Activated CD4-positive, alpha-beta memory T cell treated with anti-CD3 and anti-CD28 coated beads for 36 hours (primary cell): ENCODE data around the gene MESP1. TPM values are rescaled to one million over a fixed set of nuclear protein-coding genes. Genes with fewer than 3 reads are reported as not detected.
A peak's percentile ranks its signal among the peaks of the same experiment; 100 is the strongest.
"Not testable (repeated sequence)": the region's sequence is repeated elsewhere in the genome, so short reads cannot be mapped to it uniquely, and the experiment has no call there.

Source experiments
- CTCF ChIA-PET: fragments of 350-600 bp; sonication (Branson Sonifier 250); formaldehyde crosslinking; loops from one replicate; lab custom pipeline; 2021; ENCODE audit warnings: antibody characterized with exemption, inconsistent platforms; lab: Charles Lee
- POLR2A ChIA-PET: fragments of 350-600 bp; sonication (Branson Sonifier 250); formaldehyde crosslinking; loops from one replicate; lab custom pipeline; 2021; ENCODE audit warnings: antibody characterized with exemption; lab: Charles Lee
- DNase-seq: peaks from one replicate; pipeline ENCODE4 v3.0.0-alpha.2; 2020
- H3K27ac Mint-ChIP-seq: one replicate; pipeline ENCODE4 v1.8.0; 2021; ENCODE audit warnings: mixed read lengths
- H3K27me3 Mint-ChIP-seq: one replicate; pipeline ENCODE4 v1.8.0; 2021; ENCODE audit warnings: mixed read lengths
- H3K36me3 Mint-ChIP-seq: one replicate; pipeline ENCODE4 v1.8.0; 2021; ENCODE audit warnings: mixed read lengths
- H3K4me1 Mint-ChIP-seq: one replicate; pipeline ENCODE4 v1.8.0; 2021; ENCODE audit warnings: low read depth, mixed read lengths
- H3K4me3 Mint-ChIP-seq: one replicate; pipeline ENCODE4 v1.8.0; 2021; ENCODE audit warnings: mild to moderate bottlenecking, mixed read lengths
- H3K9me3 Mint-ChIP-seq: one replicate; pipeline ENCODE4 v1.8.0; 2021; ENCODE audit warnings: mixed read lengths
- intact Hi-C: fragments of 100-400 bp; cut with micrococcal nuclease; formaldehyde crosslinking; loops from one replicate; pipeline ENCODE4 v1.15.1; 2023
- total RNA-seq, 2 experiments: library from RNA; stranded (reverse); gene quantifications; one replicate each; pipeline ENCODE4 v1.2.3, GENCODE V29; 2021

Gene MESP1
- total RNA-seq, 2 experiments from 2014 or later, result 4.6 to 6.7 TPM

- ChIA-PET POLR2A (no interaction called here), CTCF (no interaction called here)
- peaks cover 9% of the 10 kb centered on the region for H3K27me3 Mint-ChIP-seq
- intact Hi-C loops, result no loop called here
- peaks cover 9% of the 10 kb centered on the region for H3K9me3 Mint-ChIP-seq
- H3K4me1 Mint-ChIP-seq, result no peaks in the 10 kb centered on the region
- H3K36me3 Mint-ChIP-seq, result peaks cover 4% of the 10 kb centered on the region
- peak overlapping the region; percentile 14 for H3K27ac Mint-ChIP-seq
- no peak for DNase-seq
- no peak overlapping the region for H3K4me3 Mint-ChIP-seq
Observed at GRCh38 chr15:89787944-89788343, 36.9 kb upstream of the MESP1 start.

GRCh38 chr15:89785774-89786140 lies 34.7 kb upstream of the MESP1 start:
- peaks cover 4% of the 10 kb centered on the region for H3K36me3 Mint-ChIP-seq
- CTCF ChIA-PET, result no interaction called here
- no peak overlapping the region for H3K4me3 Mint-ChIP-seq
- intact Hi-C loops, result no loop called here
- peaks cover 16% of the 10 kb centered on the region for H3K4me1 Mint-ChIP-seq
- peaks cover 10% of the 10 kb centered on the region for H3K27me3 Mint-ChIP-seq
- POLR2A ChIA-PET, result no interaction called here
- H3K9me3 Mint-ChIP-seq, result peaks cover 9% of the 10 kb centered on the region
- H3K27ac Mint-ChIP-seq, result no peak overlapping the region
- no peak for DNase-seq

- H3K4me1 Mint-ChIP-seq, result peaks cover 21% of the 10 kb centered on the region
- H3K36me3 Mint-ChIP-seq, result peaks cover 4% of the 10 kb centered on the region
- no peak overlapping the region for H3K4me3 Mint-ChIP-seq
- peaks cover 8% of the 10 kb centered on the region for H3K27me3 Mint-ChIP-seq
- H3K9me3 Mint-ChIP-seq, result peaks cover 9% of the 10 kb centered on the region
- no peak for DNase-seq
- ChIA-PET POLR2A (no interaction called here), CTCF (no interaction called here)
- intact Hi-C loops, result no loop called here
- H3K27ac Mint-ChIP-seq, result no peak overlapping the region
Observed at GRCh38 chr15:89785064-89785773, 34.2 kb upstream of the MESP1 start.

GRCh38 chr15:89784686-89784960 lies 33.6 kb upstream of the MESP1 start:
- no peak overlapping the region for H3K27ac Mint-ChIP-seq
- peaks cover 9% of the 10 kb centered on the region for H3K9me3 Mint-ChIP-seq
- DNase-seq, result no peak
- no peak overlapping the region for H3K4me3 Mint-ChIP-seq
- H3K36me3 Mint-ChIP-seq, result peaks cover 4% of the 10 kb centered on the region
- H3K4me1 Mint-ChIP-seq, result peaks cover 21% of the 10 kb centered on the region
- ChIA-PET POLR2A (no interaction called here), CTCF (interaction anchor here (1.1 kb wide), 1 partner anchor 87 kb away, joined by 3 read pairs; no protein-coding TSS in a partner anchor)
- H3K27me3 Mint-ChIP-seq, result peaks cover 6% of the 10 kb centered on the region
- intact Hi-C loops, result no loop called here

GRCh38 chr15:89783861-89784685 lies 33.0 kb upstream of the MESP1 start:
- intact Hi-C loops, result no loop called here

GRCh38 chr15:89783111-89783860 lies 32.2 kb upstream of the MESP1 start:
- H3K36me3 Mint-ChIP-seq, result peaks cover 4% of the 10 kb centered on the region
- H3K27me3 Mint-ChIP-seq, result peaks cover 6% of the 10 kb centered on the region
- intact Hi-C loops, result no loop called here

More at GRCh38 chr15:89783861-89784685, 33.0 kb upstream of the MESP1 start:
- CTCF ChIA-PET, result interaction anchor here (0.9 to 1.4 kb wide), 3 partner anchors 23 to 91 kb away, joined by 3 to 4 read pairs (median 3); no protein-coding TSS in a partner anchor
- POLR2A ChIA-PET, result no interaction called here
- H3K4me1 Mint-ChIP-seq, result peaks cover 21% of the 10 kb centered on the region
- H3K4me3 Mint-ChIP-seq, result no peak overlapping the region
- H3K9me3 Mint-ChIP-seq, result peaks cover 9% of the 10 kb centered on the region
- H3K36me3 Mint-ChIP-seq, result peaks cover 4% of the 10 kb centered on the region
- DNase-seq, result no peak
- no peak overlapping the region for H3K27ac Mint-ChIP-seq
- H3K27me3 Mint-ChIP-seq, result peaks cover 6% of the 10 kb centered on the region

GRCh38 chr15:89782619-89782950 lies 31.5 kb upstream of the MESP1 start:
- DNase-seq, H3K9me3 Mint-ChIP-seq, H3K36me3 Mint-ChIP-seq, H3K27me3 Mint-ChIP-seq, H3K4me3 Mint-ChIP-seq, intact Hi-C loops, H3K27ac Mint-ChIP-seq: not testable (repeated sequence)
- CTCF ChIA-PET, result interaction anchor here (1.4 kb wide), 1 partner anchor 92 kb away, joined by 4 read pairs; no protein-coding TSS in a partner anchor
- POLR2A ChIA-PET, result interaction anchor here (0.5 kb wide), 1 partner anchor 181 kb away, joined by 4 read pairs; no protein-coding TSS in a partner anchor
- H3K4me1 Mint-ChIP-seq, result peaks cover 21% of the 10 kb centered on the region

More at GRCh38 chr15:89783111-89783860, 32.2 kb upstream of the MESP1 start:
- Mint-ChIP-seq H3K4me1 (peaks cover 21% of the 10 kb centered on the region), H3K27ac (no peak overlapping the region), H3K9me3 (peaks cover 7% of the 10 kb centered on the region), H3K4me3 (no peak overlapping the region)
- ChIA-PET CTCF (interaction anchor here (0.9 to 1.4 kb wide), 3 partner anchors 22 to 92 kb away, joined by 3 to 4 read pairs (median 3); no protein-coding TSS in a partner anchor), POLR2A (interaction anchor here (0.5 kb wide), 1 partner anchor 182 kb away, joined by 4 read pairs; no protein-coding TSS in a partner anchor)
- no peak for DNase-seq

GRCh38 chr15:89781891-89782618 lies 31.0 kb upstream of the MESP1 start:
- peak; percentile 54 for DNase-seq
- ChIA-PET CTCF (interaction anchor here (1.7 to 2.0 kb wide), 2 partner anchors 21 to 93 kb away, joined by 9 to 12 read pairs; no protein-coding TSS in a partner anchor), POLR2A (interaction anchor here (0.6 kb wide), 1 partner anchor 9 kb away, joined by 3 read pairs; no protein-coding TSS in a partner anchor)
- peaks cover 11% of the 10 kb centered on the region for H3K27me3 Mint-ChIP-seq
- no peak overlapping the region for H3K27ac Mint-ChIP-seq
- intact Hi-C loops, result no loop called here
- peaks cover 21% of the 10 kb centered on the region for H3K4me1 Mint-ChIP-seq
- no peaks in the 10 kb centered on the region for H3K9me3 Mint-ChIP-seq
- no peak overlapping the region for H3K4me3 Mint-ChIP-seq
- no peaks in the 10 kb centered on the region for H3K36me3 Mint-ChIP-seq

- H3K9me3 Mint-ChIP-seq, result no peaks in the 10 kb centered on the region
- no peaks in the 10 kb centered on the region for H3K36me3 Mint-ChIP-seq
- POLR2A ChIA-PET, result interaction anchor here (0.8 kb wide), 1 partner anchor 20 kb away, joined by 4 read pairs; no protein-coding TSS in a partner anchor
- H3K4me1 Mint-ChIP-seq, result peaks cover 21% of the 10 kb centered on the region
- peak; percentile 66 for DNase-seq
- CTCF ChIA-PET, result interaction anchor here (0.8 to 2.0 kb wide), 4 partner anchors 12 to 94 kb away, joined by 3 to 12 read pairs (median 6); no protein-coding TSS in a partner anchor
- H3K4me3 Mint-ChIP-seq, result no peak overlapping the region
- intact Hi-C loops, result no loop called here
- H3K27me3 Mint-ChIP-seq, result peaks cover 15% of the 10 kb centered on the region
- peak overlapping the region; percentile 47 for H3K27ac Mint-ChIP-seq
Observed at GRCh38 chr15:89781055-89781454, 30.0 kb upstream of the MESP1 start.

- no peaks in the 10 kb centered on the region for H3K9me3 Mint-ChIP-seq
Observed at GRCh38 chr15:89780601-89781000, 29.6 kb upstream of the MESP1 start.

GRCh38 chr15:89778861-89779260 lies 27.8 kb upstream of the MESP1 start:
- POLR2A ChIA-PET, result no interaction called here
- peaks cover 18% of the 10 kb centered on the region for H3K27me3 Mint-ChIP-seq

More at GRCh38 chr15:89780601-89781000, 29.6 kb upstream of the MESP1 start:
- peaks cover 21% of the 10 kb centered on the region for H3K4me1 Mint-ChIP-seq
- H3K27ac Mint-ChIP-seq, result no peak overlapping the region
- intact Hi-C loops, result no loop called here
- no peak for DNase-seq
- H3K27me3 Mint-ChIP-seq, result peaks cover 17% of the 10 kb centered on the region
- POLR2A ChIA-PET, result interaction anchor here (0.8 kb wide), 1 partner anchor 19 kb away, joined by 4 read pairs; no protein-coding TSS in a partner anchor
- no peaks in the 10 kb centered on the region for H3K36me3 Mint-ChIP-seq
- H3K4me3 Mint-ChIP-seq, result no peak overlapping the region
- CTCF ChIA-PET, result interaction anchor here (0.8 to 2.0 kb wide), 4 partner anchors 12 to 94 kb away, joined by 3 to 12 read pairs (median 6); no protein-coding TSS in a partner anchor

More at GRCh38 chr15:89778861-89779260, 27.8 kb upstream of the MESP1 start:
- peaks cover 21% of the 10 kb centered on the region for H3K4me1 Mint-ChIP-seq
- DNase-seq, result no peak
- H3K9me3 Mint-ChIP-seq, result no peaks in the 10 kb centered on the region
- H3K36me3 Mint-ChIP-seq, result no peaks in the 10 kb centered on the region
- no peak overlapping the region for H3K4me3 Mint-ChIP-seq
- no peak overlapping the region for H3K27ac Mint-ChIP-seq
- CTCF ChIA-PET, result interaction anchor here (1.5 kb wide), 1 partner anchor 96 kb away, joined by 4 read pairs; no protein-coding TSS in a partner anchor
- intact Hi-C loops, result no loop called here
